Colonic mucosa (tissue), 4 donors: ENCODE measurements around the gene UNC13C. TPM values are rescaled to one million over a fixed set of nuclear protein-coding genes. Genes with fewer than 3 reads are reported as not detected.

Experiments
- DNase-seq: peaks from one replicate; pipeline ENCODE4 v3.0.0-alpha.2; 2020
- H3K27ac ChIP-seq: fragments of 200-600 bp; one replicate; pipeline ENCODE4 v1.8.0; 2021
- H3K27me3 ChIP-seq: fragments of 200-600 bp; one replicate; pipeline ENCODE4 v1.8.0; 2021
- H3K36me3 ChIP-seq: fragments of 200-600 bp; one replicate; pipeline ENCODE4 v1.8.0; 2021
- H3K4me1 ChIP-seq: fragments of 200-600 bp; one replicate; pipeline ENCODE4 v1.8.0; 2021; ENCODE audit warnings: mild to moderate bottlenecking
- H3K4me3 ChIP-seq: fragments of 200-600 bp; one replicate; pipeline ENCODE4 v1.8.0; 2021
- H3K9ac ChIP-seq, 2 donors: one replicate each; pipeline ENCODE4 v1.7.0; 2013; ENCODE audit warnings: control low read depth in 2 of 2, low read depth in 2 of 2, low read length in 2 of 2
- H3K9me3 ChIP-seq: fragments of 200-600 bp; one replicate; pipeline ENCODE4 v1.8.0; 2021
- intact Hi-C: fragments of 100-400 bp; cut with DNase I; formaldehyde crosslinking; loops from one replicate; pipeline ENCODE4 v1.14.1; 2022
- total RNA-seq, 2 donors: library from RNA; stranded (reverse); fragmentation: NEBNext Ultra II Directional in 1 of 2; extraction: Animal tissue kit (Norgen Biotek cat#: 25700) in 1 of 2; gene quantifications; one replicate each; pipeline ENCODE4 v1.2.1, GENCODE V29; 2021
- TF ChIP-seq, protein P1 (sequence below): fragments of 200-600 bp; IDR thresholded peaks from one replicate; pipeline ENCODE4 v1.8.0; 2022; ENCODE audit warnings: antibody characterized with exemption, mild to moderate bottlenecking
- donor health status: healthy.
- donor health status: DM: no; HTN: no; CAD: no.
- donor health status: DM: no; HTN: no; CAD: no.

UNC13C gene
- total RNA-seq, 2 donors from 2014 or later, result 0.05 to 0.13 TPM

DNA sequence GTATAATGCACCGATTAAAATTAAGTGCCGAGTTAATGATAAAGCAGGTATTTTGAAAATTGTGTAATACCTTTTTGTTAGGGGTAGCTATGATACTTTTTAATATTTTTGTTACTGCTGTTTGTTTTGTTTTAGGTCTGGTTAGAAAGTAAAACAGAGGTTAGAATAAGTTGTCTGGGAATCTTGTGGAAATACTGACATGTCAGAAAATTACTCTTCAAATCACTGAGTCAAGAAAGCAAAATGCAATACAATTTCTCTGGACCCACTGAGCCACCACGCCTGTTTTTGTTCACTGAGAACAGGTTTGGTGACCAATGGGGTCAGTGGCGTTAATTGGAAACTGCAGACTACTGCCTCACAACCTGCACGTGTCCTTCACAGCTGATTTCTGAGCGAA is 601.6 kb downstream of the UNC13C start:
- no peak overlapping the region for H3K9ac ChIP-seq
- H3K4me1 ChIP-seq, result no peaks in the 10 kb centered on the region
- H3K4me3 ChIP-seq, result no peak overlapping the region
- no peaks in the 10 kb centered on the region for H3K36me3 ChIP-seq
- TF ChIP-seq, protein P1, sequence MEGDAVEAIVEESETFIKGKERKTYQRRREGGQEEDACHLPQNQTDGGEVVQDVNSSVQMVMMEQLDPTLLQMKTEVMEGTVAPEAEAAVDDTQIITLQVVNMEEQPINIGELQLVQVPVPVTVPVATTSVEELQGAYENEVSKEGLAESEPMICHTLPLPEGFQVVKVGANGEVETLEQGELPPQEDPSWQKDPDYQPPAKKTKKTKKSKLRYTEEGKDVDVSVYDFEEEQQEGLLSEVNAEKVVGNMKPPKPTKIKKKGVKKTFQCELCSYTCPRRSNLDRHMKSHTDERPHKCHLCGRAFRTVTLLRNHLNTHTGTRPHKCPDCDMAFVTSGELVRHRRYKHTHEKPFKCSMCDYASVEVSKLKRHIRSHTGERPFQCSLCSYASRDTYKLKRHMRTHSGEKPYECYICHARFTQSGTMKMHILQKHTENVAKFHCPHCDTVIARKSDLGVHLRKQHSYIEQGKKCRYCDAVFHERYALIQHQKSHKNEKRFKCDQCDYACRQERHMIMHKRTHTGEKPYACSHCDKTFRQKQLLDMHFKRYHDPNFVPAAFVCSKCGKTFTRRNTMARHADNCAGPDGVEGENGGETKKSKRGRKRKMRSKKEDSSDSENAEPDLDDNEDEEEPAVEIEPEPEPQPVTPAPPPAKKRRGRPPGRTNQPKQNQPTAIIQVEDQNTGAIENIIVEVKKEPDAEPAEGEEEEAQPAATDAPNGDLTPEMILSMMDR, result no peak
- H3K27me3 ChIP-seq, result no peaks in the 10 kb centered on the region
- no peak overlapping the region for H3K27ac ChIP-seq
- DNase-seq, result no peak
- intact Hi-C loops, result no loop called here
- no peaks in the 10 kb centered on the region for H3K9me3 ChIP-seq

DNA sequence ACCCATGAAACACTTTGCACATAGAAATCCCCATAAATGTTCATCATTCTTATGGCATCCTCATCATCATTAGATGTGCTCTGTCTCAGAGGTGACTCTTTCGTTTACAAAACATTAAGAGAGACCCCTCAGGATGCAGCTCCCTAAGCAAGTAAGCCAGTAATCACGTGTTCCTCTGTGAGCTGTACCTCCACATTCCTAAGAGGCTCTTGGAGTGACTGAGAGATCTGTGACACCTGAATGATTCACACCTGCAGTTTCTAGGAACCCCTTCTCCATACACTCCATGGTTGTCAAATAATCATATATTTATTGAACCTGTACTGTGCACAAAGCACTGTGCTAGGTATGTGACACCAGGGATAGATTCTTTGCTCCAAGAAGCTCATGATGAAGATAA is 602.4 kb downstream of the UNC13C start:
- no peaks in the 10 kb centered on the region for H3K27me3 ChIP-seq
- no peaks in the 10 kb centered on the region for H3K36me3 ChIP-seq
- H3K27ac ChIP-seq, result no peak overlapping the region
- DNase-seq, result no peak
- no peaks in the 10 kb centered on the region for H3K4me1 ChIP-seq
- no peak overlapping the region for H3K4me3 ChIP-seq
- intact Hi-C loops, result no loop called here
- H3K9ac ChIP-seq, result no peak overlapping the region
- H3K9me3 ChIP-seq, result no peaks in the 10 kb centered on the region
- TF ChIP-seq, protein P1, result no peak

DNA sequence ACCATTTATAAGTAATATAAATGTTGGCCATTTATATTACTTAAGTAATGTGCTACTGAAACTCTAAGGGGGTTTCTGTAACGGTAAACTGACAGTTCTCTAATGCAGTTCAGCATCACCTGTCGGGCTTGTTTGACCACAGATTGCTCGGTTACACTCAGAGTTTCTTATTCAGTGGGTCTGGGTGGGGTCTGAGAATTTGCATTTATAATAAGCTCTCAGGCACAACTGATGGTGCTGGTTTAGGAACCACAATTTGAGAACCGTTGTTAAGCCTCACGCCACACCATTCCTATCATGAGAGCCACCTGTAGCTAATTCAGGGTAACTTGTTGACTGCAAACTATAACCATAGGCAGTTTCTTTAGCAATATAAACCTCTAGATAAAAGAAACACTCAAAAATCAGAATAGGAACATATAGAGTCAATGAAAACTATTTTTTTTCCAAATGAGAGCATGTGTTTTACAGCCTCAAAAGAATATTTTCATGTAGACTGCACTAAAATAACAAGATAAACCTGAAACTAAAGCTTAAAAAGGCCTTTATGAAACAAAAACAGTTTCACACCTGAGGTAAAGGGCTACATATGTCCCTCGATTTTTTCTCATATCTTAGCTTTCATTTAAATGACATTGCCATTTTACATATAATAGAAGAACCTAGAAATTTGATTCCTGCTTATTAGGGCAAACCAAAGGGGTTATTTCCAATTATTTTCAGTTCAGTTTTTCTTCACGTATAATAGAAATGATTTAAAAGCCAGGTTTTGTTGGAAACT is 604.8 kb downstream of the UNC13C start:
- no peaks in the 10 kb centered on the region for H3K27me3 ChIP-seq
- H3K4me3 ChIP-seq, result no peak overlapping the region
- no peaks in the 10 kb centered on the region for H3K9me3 ChIP-seq
- no peaks in the 10 kb centered on the region for H3K4me1 ChIP-seq
- intact Hi-C loops, result no loop called here
- H3K36me3 ChIP-seq, result no peaks in the 10 kb centered on the region
- no peak overlapping the region for H3K27ac ChIP-seq
- TF ChIP-seq, protein P1, result no peak
- no peak for DNase-seq
- no peak overlapping the region for H3K9ac ChIP-seq

DNA sequence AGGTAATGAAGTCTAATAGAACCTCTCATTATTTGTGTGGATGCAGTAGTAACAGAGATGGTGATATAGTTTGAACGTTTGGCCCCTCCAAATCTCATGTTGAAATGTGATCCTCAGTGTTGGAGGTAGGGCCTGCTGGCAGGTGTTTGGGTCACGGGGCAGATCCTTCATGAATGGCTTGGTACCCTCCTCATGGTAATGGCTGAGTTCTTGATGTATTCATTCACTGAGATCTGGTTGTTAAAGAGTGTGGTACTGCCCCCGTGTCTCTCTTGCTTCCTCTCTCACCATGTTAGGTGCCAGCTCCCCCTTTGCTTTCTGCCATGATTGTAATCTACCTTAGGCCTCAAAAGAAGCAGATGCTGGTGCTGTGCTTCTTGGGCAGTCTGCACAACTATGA is 606.8 kb downstream of the UNC13C start:
- no peaks in the 10 kb centered on the region for H3K36me3 ChIP-seq
- no peak for DNase-seq
- H3K27ac ChIP-seq, result no peak overlapping the region
- no peak overlapping the region for H3K9ac ChIP-seq
- H3K27me3 ChIP-seq, result no peaks in the 10 kb centered on the region
- no peaks in the 10 kb centered on the region for H3K4me1 ChIP-seq
- intact Hi-C loops, result no loop called here
- TF ChIP-seq, protein P1, result no peak
- H3K4me3 ChIP-seq, result no peak overlapping the region
- H3K9me3 ChIP-seq, result no peaks in the 10 kb centered on the region

DNA sequence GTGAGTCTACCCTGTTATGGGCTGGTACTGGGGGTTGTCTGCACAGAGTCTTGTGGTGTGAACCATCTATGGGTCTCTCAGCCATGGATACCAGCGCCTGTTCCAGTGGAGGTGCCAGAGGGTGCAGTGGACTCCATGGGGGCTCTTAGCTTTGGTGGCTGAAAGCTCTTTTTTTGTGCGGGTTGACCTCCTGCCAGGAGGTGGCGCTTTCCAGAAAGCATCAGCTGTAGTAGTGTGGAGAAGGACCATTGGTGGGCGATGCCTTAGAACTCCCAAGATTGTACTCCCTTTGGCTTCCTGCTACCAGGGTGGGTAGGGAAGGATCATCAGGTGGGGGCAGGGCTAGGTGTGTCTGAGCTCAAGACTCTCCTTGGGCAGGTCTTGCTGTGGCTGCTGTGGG is 615.9 kb downstream of the UNC13C start:
- H3K4me3 ChIP-seq, result no peak overlapping the region
- H3K36me3 ChIP-seq, result no peaks in the 10 kb centered on the region
- H3K4me1 ChIP-seq, result no peaks in the 10 kb centered on the region
- no peak overlapping the region for H3K9ac ChIP-seq
- H3K27ac ChIP-seq, result no peak overlapping the region
- no peaks in the 10 kb centered on the region for H3K27me3 ChIP-seq
- intact Hi-C loops, result no loop called here
- DNase-seq, result no peak
- no peaks in the 10 kb centered on the region for H3K9me3 ChIP-seq
- TF ChIP-seq, protein P1, result no peak
